NCI-H446 treated with DMSO at 0.1 percent for 48 hours (cell line): ENCODE results near the gene ULK1.
"Not testable (repeated sequence)": the region's sequence is repeated elsewhere in the genome, so short reads cannot be mapped to it uniquely, and the experiment has no call there.

Experiments used
- DNase-seq: peaks from one replicate; lab custom pipeline; 2025; lab: John Stamatoyannopoulos, UW

The ULK1 gene

GRCh38 chr12:131862084-131862441, 32.4 kb upstream of the ULK1 start:
- no peak for DNase-seq

DNA sequence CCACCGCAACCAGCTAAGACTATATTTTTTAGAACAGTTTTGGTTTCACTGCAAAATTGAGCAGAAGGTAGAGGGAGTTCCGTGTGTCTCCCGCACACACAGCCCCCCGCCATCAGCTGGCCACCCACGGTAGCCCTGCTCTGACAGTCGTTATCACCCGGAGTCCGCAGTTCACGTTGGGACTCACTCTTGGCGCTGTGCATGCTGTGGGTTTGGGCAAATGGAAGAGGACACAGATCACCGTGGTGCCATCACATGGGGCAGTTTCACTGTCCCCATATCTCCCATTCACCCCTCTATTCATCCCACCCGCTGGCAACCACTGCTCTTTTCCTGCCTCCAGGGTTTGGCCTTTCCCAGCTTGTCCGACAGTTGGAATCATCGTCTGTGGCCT, 31.8 kb upstream of the ULK1 start:
- no peak for DNase-seq

GRCh38 chr12:131862994-131863710, 31.3 kb upstream of the ULK1 start:
- DNase-seq, result no peak

DNA sequence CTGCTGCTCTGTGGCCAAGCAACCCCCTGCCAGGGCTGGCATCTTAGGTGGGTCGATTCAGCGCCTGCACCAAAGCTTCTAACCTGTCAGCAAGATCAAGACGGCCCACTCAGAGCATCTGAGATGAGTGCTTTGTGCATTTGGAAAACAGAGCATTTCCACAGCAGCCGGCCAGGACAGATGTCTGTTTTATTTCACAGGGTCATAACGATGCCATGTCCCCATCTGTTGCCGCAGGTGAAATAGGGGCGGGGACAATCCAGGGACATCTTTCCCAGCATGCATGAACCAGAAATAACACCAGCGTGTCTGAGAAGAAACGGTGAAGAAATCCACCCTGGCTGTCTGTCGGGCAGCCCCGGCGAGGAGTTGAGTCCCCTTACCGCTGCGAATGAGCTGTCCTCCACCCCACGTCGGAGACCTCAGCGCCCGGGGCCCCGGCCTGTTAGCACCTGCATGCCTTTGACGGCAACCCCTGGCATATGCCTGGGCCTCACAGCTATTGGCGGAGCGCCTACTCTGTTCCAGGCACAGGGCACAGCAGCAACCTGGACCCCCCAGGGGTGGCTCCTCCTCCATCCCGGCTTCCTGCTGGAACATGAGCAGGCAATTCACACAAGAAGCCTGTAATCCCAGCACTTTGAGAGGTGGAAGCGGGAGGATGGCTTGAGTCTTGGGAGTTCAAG, 30.6 kb upstream of the ULK1 start:
- no peak for DNase-seq

- DNase-seq, result no peak
Observed at GRCh38 chr12:131864469-131864868, 30.0 kb upstream of the ULK1 start.

DNA sequence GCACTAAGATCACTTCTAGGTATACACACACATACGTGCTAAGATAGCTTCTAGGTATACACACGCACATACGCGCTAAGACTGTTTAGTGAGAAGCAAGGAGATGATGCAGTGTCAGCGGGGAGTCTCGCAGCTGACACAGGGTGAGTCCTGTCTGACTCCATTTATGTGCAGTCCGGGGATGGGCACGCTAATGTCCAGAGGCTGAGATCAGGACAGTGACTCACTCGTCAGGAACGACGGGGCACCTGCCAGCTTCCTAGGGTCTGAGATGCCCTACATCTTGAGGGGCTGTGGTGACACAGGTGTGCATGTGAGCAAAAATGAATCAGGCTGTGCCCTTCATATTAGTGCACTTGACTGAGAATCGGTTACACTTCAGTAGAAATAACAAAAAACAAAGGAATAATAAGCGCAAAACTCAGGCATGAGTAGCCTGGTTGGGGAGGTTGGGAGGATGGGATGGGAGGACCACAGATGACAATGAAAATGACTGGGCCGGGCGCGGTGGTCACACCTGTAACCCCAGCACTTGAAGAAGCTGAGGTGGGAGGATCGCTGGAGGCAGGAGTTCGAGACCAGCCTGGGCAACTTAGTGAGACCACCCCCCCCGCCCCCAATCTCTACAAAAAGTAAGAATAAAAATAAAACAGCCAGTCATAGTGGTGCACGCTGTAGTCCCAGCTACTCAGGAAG, 29.1 kb upstream of the ULK1 start:
- DNase-seq, result no peak

DNA sequence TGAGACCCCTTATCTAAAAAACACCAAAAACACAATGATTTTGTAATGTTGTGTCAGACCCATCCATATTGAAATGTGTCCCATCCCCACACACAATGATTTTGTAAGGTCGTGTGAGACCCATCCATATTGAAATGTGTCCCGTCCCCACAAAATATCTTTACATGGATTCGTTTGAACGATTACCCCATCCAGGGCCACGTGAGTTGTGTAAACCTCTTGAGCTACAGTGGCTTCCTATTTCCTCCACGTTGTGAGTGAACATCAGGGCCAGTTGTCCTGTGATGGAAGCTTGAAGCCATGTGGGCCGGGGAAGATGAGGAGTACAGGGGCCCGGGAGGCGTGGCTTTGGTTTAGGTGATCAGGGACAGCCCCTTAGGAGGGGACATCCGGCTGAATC, 27.0 kb upstream of the ULK1 start:
- DNase-seq, result no peak

- DNase-seq, result no peak
Observed at GRCh38 chr12:131867891-131868675, 26.3 kb upstream of the ULK1 start.

GRCh38 chr12:131869871-131870418, 24.5 kb upstream of the ULK1 start:
- no peak for DNase-seq

DNA sequence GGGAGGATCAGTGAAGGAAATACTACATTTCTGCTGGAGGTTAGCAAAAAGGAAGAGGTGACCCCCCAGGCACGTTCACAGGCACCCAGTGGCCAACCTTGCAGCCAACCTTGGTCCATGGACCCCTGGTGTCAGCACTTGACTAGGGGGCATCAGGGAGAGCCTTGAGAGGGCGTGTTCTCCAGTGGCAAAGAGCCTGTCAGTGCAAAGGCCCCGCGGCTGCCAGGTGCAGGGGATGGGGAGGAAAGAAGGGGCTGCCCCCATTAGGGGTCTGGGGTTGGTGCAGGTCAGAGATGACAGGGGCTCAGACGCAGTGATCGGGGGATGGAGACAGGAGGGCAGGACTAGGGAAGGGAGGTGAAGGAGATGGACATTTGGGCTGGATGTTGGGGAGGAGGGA, 22.7 kb upstream of the ULK1 start:
- no peak for DNase-seq

GRCh38 chr12:131872154-131873051, 22.0 kb upstream of the ULK1 start:
- no peak for DNase-seq

DNA sequence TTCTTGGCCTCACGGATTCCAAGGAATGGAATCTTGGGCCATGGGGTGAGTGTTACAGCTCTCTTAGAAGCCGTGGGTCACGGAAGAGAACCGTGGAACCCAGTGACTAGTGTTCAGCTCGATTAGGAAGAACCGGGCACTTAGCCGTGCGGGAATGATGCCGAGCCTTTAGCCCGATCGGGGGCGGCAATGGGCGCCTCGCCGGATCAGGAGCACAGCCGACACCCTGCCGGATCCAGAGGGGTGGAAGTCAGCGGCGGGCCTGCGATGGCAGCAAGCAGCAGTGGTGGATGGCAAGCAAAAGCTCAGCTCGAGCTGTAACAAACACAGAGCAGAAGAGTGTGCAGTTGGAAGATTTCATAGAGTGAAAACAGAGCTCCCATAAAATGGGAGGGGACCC, 21.1 kb upstream of the ULK1 start:
- DNase-seq, result no peak

DNA sequence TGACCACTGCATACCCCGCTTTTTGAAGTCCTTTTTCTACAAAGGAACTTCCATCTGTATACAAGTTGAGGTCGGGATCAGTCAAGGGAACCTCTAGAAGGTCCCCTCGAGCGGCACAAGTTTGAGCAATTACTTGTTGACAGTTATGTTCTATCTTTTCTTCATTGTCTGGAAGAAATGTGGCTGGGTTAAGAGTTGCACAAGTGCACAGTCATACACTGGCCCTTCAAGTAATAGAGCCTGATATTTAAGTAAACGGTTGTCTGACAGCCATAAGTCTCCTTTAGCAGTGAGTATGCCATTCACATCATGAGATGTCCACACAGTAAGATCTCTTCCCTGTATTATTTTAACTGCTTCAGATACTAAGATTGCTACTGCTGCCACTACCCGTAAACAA, 19.4 kb upstream of the ULK1 start:
- not testable (repeated sequence) for DNase-seq

GRCh38 chr12:131877216-131877615, 17.2 kb upstream of the ULK1 start:
- DNase-seq, result not testable (repeated sequence)

DNA sequence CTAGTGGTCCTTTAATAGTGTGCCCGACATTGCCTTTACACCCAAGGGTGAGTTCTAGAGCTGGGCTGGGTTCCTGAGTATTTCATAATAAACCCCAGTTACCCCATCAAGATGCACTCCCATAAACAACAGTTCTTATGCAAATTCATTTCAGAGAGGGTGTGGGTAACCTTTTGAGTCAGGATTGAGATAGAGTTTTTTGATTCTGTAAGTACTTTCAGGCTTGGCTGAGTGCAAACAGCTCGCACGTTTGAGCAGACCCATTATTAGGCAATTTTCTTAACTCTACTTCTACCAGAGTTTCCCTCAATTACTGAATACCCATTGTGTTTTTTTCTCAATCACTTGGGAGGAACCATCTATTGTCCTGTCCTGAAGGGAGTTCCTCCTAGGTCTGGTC, 16.0 kb upstream of the ULK1 start:
- not testable (repeated sequence) for DNase-seq

- no peak for DNase-seq
Observed at GRCh38 chr12:131882804-131883520, 11.5 kb upstream of the ULK1 start.

DNA sequence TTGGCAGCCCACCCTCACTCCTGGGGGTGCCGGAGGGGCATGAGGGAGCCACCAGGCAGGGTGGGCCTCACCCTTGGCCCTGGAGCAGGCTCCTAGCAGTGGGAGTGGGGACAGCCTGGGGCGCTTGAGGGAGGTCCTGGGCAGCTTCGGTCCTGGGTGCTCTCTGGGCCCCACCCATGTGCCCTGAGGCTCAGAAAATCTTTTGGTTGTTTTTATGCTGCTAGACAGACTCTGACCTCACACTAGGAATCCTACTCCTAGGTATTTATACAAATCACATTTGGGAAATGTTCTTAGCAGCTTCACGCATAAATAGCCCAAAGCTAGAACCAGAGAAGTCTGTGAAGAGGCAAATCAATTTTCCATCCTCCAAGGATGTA, 10.9 kb upstream of the ULK1 start:
- DNase-seq, result no peak

DNA sequence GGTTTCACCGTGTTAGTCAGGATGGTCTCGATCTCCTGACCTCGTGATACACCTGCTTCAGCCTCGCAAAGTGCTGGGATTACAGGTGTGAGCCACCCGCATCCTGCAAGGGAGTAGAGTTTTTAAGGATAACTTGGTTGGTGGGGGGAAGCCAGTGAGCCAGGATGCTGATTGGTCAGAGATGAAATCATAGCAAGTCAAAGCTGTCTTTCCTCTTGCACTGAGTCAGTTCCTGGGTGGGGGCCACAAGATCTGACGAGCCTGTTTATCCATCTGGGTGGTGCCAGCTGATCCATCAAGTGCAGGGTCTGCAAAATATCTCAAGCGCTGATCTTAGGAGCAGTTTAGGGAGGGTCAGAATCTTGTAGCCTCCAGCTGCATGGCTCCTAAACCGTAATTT, 9.3 kb upstream of the ULK1 start:
- DNase-seq, result not testable (repeated sequence)

DNA sequence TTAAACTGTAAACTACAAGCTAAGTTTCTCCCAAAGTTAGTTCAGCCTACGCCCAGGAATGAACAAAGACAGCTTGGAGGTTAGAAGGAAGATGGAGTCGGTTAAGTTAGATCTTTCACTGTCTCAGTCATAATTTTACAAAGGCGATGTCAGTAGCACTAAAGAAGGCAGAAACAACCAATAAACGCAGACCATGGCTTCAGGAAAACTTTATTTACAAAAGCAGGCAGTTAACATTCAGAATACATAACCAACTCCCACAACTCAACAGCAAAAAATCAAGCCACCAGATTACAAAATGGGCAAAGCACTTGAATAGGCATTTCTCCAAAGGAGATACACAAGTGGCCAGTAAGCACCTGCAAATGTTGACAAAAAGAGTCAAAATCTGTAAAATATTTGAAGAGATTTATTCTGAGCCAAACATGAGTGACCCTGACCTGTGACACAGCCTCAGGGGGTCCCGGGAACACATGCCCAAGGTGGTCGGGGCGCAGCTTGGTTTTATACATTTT, 8.8 kb upstream of the ULK1 start:
- no peak for DNase-seq

DNA sequence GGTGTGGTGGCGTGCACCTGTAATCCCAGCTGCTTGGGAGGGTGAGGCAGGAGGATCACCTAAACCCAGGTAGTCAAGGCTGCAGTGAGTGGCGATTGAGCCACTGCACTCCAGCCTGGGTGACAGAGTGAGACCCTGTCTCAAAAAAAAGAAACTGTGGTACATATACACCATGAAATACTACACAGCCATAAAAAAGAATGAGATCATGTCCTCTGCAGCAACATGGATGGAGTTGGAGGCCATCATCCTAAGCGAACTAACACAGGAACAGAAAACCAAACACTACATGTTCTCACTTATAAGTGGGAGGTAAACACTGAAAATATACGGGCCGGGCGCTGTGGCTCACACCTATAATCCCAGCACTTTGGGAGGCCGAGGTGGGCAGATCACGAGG, 2.7 kb upstream of the ULK1 start:
- not testable (repeated sequence) for DNase-seq
